Activated CD8-positive, alpha-beta memory T cell treated with anti-CD3 and anti-CD28 coated beads for 4 hours (primary cell): Measurements from ENCODE around the gene EPB41L4A.

Experiments used
- DNase-seq, 2 donors: peaks; one replicate each; pipeline ENCODE4 v3.0.0-alpha.2; 2020; ENCODE audit warnings: low read depth in 2 of 2

Gene EPB41L4A

GRCh38 chr5:112113565-112113964, 305.5 kb downstream of the EPB41L4A start:
- DNase-seq, result no peak
